Neural cell (in vitro differentiated cells): ENCODE measurements around the gene LZTS3. TPM values are rescaled to one million over a fixed set of nuclear protein-coding genes. Genes with fewer than 3 reads are reported as not detected.

Experiments
- H2AFZ ChIP-seq: fragments of 200-600, 300-800 bp; sonication (generic), shearing (Covaris generic); 2 replicates; pipeline ENCODE4 v1.6.0; 2014; ENCODE audit warnings: low read depth, mild to moderate bottlenecking, antibody characterized with exemption, low read length, moderate library complexity
- H3F3A ChIP-seq: fragments of 200-600 bp; shearing (Covaris generic); 2 replicates; pipeline ENCODE4 v1.6.1; 2016; ENCODE audit warnings: mild to moderate bottlenecking, moderate library complexity, mixed read lengths, antibody characterized with exemption, low read length; ENCODE audit not compliant: insufficient read depth, poor library complexity, severe bottlenecking
- H3K27ac ChIP-seq: fragments of 200-600, 300-800 bp; sonication (generic), shearing (Covaris generic); 2 replicates; pipeline ENCODE4 v1.5.1; 2014; ENCODE audit warnings: mild to moderate bottlenecking, low read length, moderate library complexity
- H3K27me3 ChIP-seq: fragments of 300-800, 200-600 bp; sonication (generic), shearing (Covaris generic); 2 replicates; pipeline ENCODE4 v1.6.0; 2014; ENCODE audit warnings: mild to moderate bottlenecking, low read depth, low read length, moderate library complexity; ENCODE audit not compliant: insufficient read depth
- H3K36me3 ChIP-seq: fragments of 300-800, 200-600 bp; sonication (generic), shearing (Covaris generic); 2 replicates; pipeline ENCODE4 v1.5.1; 2014; ENCODE audit warnings: mild to moderate bottlenecking, antibody characterized with exemption, low read length, moderate library complexity; ENCODE audit not compliant: insufficient read depth
- H3K4me2 ChIP-seq: fragments of 300-800, 200-600 bp; sonication (generic), shearing (Covaris generic); 2 replicates; pipeline ENCODE4 v1.6.0; 2014; ENCODE audit warnings: mild to moderate bottlenecking, low read length
- H3K4me3 ChIP-seq: fragments of 300-800, 200-600 bp; sonication (generic), shearing (Covaris generic); 2 replicates; pipeline ENCODE4 v1.5.1; 2014; ENCODE audit warnings: mild to moderate bottlenecking, low read length, moderate library complexity
- H3K79me2 ChIP-seq: fragments of 200-600 bp; shearing (Covaris generic); replicated peaks from 2 replicates; pipeline ENCODE4 v1.6.0; 2014; ENCODE audit warnings: mild to moderate bottlenecking, low read length, moderate library complexity; ENCODE audit not compliant: insufficient read depth
- H3K9ac ChIP-seq: fragments of 300-800, 200-600 bp; sonication (generic), shearing (Covaris generic); 2 replicates; pipeline ENCODE4 v1.6.1; 2016; ENCODE audit warnings: mild to moderate bottlenecking, low read length, mixed read lengths
- H3K9me2 ChIP-seq: fragments of 200-600 bp; shearing (Covaris generic); 2 replicates; pipeline ENCODE4 v1.6.1; 2016; ENCODE audit warnings: mild to moderate bottlenecking, low read length, mixed read lengths; ENCODE audit not compliant: insufficient read depth
- H3K9me3 ChIP-seq: fragments of 200-600, 300-800 bp; sonication (generic), shearing (Covaris generic); 2 replicates; pipeline ENCODE4 v1.6.1; 2016; ENCODE audit warnings: mild to moderate bottlenecking, mixed run types, low read length, moderate library complexity, mixed read lengths
- H4K20me1 ChIP-seq: fragments of 200-600 bp; shearing (Covaris generic); 2 replicates; pipeline ENCODE4 v1.6.1; 2016; ENCODE audit warnings: mild to moderate bottlenecking, mixed run types; ENCODE audit not compliant: insufficient read depth
- EP300 ChIP-seq: fragments of 450-650 bp; conservative IDR thresholded peaks from 2 replicates; pipeline ENCODE4 v1.6.1; 2014; ENCODE audit warnings: antibody characterized with exemption, mild to moderate bottlenecking, moderate library complexity; ENCODE audit not compliant: poor library complexity, severe bottlenecking
- EZH2 ChIP-seq: fragments of 200-600, 300-800 bp; shearing (Covaris generic), sonication (generic); IDR thresholded peaks from 2 replicates; pipeline ENCODE4 v1.6.1; 2014; ENCODE audit warnings: antibody characterized with exemption, low read length, borderline replicate concordance, mild to moderate bottlenecking; ENCODE audit not compliant: insufficient read depth, poor library complexity, severe bottlenecking
- MXI1 ChIP-seq: fragments of 450-650 bp; conservative IDR thresholded peaks from 2 replicates; pipeline ENCODE4 v1.6.1; 2014; ENCODE audit warnings: antibody characterized with exemption, mild to moderate bottlenecking; ENCODE audit not compliant: poor library complexity, severe bottlenecking
- POLR2AphosphoS5 ChIP-seq: IDR thresholded peaks from 2 replicates; pipeline ENCODE4 v1.6.1; 2012
- RAD21 ChIP-seq: fragments of 450-650 bp; conservative IDR thresholded peaks from 2 replicates; pipeline ENCODE4 v1.6.1; 2014; ENCODE audit warnings: antibody characterized with exemption, mild to moderate bottlenecking, moderate library complexity
- SMC3 ChIP-seq: fragments of 450-650 bp; conservative IDR thresholded peaks from 2 replicates; pipeline ENCODE4 v1.6.1; 2014; ENCODE audit warnings: antibody characterized with exemption, mild to moderate bottlenecking, moderate library complexity; ENCODE audit not compliant: poor library complexity
- TAF1 ChIP-seq: IDR thresholded peaks from 2 replicates; pipeline ENCODE4 v1.6.1; 2012; ENCODE audit warnings: low read depth
- polyA plus RNA-seq: library from polyadenylated mRNA; depleted of rRNA; stranded (reverse); fragments of >200 nt; gene quantifications from 2 replicates; pipeline ENCODE4 v1.2.3, GENCODE V29; 2014
- TF ChIP-seq, protein P1 (sequence below): IDR thresholded peaks from 2 replicates; pipeline ENCODE4 v1.6.1; 2012; ENCODE audit warnings: borderline replicate concordance
- TF ChIP-seq, protein P2 (sequence below): fragments of 450-650 bp; IDR thresholded peaks from 2 replicates; pipeline ENCODE4 v1.5.1; 2014; ENCODE audit warnings: antibody characterized with exemption, mild to moderate bottlenecking, moderate library complexity; ENCODE audit not compliant: poor library complexity, severe bottlenecking

Gene LZTS3
- polyA plus RNA-seq, 1 donor from 2014 or later = 33.8 TPM

DNA sequence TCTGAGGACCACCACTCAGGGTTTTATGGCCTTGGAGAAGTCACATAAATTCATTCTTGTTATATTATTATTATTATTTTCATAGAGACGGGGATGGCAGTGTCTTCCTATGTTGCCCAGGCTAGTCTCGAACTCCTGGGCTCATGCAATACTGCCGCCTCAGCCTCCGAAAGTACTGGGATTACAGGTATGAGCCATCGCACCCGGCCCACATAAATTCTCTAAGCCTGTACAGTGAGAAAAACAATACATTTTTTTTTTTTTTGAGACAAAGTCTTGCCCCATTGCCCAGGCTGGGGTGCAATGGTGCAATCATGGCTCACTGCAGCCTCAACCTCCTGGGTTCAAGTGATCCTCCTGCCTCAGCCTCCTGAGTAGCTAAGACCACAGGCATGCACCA, 12.9 kb downstream of the LZTS3 start:
- Histone ChIP-seq H3K36me3 (no peaks in the 10 kb centered on the region), H3K9ac (no peak overlapping the region), H3K4me2 (no peak overlapping the region), H2AFZ (no peak overlapping the region), H3K9me3 (no peaks in the 10 kb centered on the region), H4K20me1 (no peaks in the 10 kb centered on the region), H3K9me2 (no peaks in the 10 kb centered on the region), H3F3A (no peaks in the 10 kb centered on the region), H3K79me2 (peaks cover 44% of the 10 kb centered on the region), H3K27me3 (no peaks in the 10 kb centered on the region), H3K27ac (peak overlapping the region; percentile 72), H3K4me3 (peak overlapping the region; percentile 87)
- TF ChIP-seq, protein P1, sequence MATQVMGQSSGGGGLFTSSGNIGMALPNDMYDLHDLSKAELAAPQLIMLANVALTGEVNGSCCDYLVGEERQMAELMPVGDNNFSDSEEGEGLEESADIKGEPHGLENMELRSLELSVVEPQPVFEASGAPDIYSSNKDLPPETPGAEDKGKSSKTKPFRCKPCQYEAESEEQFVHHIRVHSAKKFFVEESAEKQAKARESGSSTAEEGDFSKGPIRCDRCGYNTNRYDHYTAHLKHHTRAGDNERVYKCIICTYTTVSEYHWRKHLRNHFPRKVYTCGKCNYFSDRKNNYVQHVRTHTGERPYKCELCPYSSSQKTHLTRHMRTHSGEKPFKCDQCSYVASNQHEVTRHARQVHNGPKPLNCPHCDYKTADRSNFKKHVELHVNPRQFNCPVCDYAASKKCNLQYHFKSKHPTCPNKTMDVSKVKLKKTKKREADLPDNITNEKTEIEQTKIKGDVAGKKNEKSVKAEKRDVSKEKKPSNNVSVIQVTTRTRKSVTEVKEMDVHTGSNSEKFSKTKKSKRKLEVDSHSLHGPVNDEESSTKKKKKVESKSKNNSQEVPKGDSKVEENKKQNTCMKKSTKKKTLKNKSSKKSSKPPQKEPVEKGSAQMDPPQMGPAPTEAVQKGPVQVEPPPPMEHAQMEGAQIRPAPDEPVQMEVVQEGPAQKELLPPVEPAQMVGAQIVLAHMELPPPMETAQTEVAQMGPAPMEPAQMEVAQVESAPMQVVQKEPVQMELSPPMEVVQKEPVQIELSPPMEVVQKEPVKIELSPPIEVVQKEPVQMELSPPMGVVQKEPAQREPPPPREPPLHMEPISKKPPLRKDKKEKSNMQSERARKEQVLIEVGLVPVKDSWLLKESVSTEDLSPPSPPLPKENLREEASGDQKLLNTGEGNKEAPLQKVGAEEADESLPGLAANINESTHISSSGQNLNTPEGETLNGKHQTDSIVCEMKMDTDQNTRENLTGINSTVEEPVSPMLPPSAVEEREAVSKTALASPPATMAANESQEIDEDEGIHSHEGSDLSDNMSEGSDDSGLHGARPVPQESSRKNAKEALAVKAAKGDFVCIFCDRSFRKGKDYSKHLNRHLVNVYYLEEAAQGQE = no peak
- TF ChIP-seq RAD21 = no peak
- TF ChIP-seq MXI1 = no peak
- no peak for TF ChIP-seq POLR2AphosphoS5
- no peak for TF ChIP-seq EP300
- TF ChIP-seq EZH2 = no peak
- TF ChIP-seq, protein P2, sequence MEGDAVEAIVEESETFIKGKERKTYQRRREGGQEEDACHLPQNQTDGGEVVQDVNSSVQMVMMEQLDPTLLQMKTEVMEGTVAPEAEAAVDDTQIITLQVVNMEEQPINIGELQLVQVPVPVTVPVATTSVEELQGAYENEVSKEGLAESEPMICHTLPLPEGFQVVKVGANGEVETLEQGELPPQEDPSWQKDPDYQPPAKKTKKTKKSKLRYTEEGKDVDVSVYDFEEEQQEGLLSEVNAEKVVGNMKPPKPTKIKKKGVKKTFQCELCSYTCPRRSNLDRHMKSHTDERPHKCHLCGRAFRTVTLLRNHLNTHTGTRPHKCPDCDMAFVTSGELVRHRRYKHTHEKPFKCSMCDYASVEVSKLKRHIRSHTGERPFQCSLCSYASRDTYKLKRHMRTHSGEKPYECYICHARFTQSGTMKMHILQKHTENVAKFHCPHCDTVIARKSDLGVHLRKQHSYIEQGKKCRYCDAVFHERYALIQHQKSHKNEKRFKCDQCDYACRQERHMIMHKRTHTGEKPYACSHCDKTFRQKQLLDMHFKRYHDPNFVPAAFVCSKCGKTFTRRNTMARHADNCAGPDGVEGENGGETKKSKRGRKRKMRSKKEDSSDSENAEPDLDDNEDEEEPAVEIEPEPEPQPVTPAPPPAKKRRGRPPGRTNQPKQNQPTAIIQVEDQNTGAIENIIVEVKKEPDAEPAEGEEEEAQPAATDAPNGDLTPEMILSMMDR = no peak
- no peak for TF ChIP-seq TAF1
- TF ChIP-seq SMC3 = no peak

DNA sequence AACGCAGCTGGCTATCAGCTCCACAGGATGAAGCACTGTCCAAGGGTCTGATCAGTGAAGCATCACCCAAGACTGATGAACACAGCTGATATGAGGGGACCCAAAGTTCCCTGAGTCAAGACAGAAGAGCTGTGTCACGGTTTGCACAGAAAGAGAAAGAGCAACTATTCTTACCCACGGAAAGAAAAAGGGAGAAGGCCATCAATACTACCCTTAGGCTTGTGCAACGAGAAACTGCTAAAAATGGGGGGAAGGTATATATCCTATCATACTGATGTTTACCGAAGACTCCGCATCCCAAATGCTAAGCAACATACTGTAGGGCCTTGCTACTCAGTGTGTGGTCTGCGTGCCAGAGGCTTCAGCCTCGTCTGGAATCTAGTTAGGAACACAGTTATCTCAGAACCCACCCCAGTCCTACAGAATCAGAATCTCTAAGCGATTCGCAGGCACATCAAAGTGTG, 14.3 kb downstream of the LZTS3 start:
- Histone ChIP-seq H3K9me2 (no peaks in the 10 kb centered on the region), H3K36me3 (no peaks in the 10 kb centered on the region), H3K27me3 (no peaks in the 10 kb centered on the region), H3K9me3 (no peaks in the 10 kb centered on the region), H3K27ac (peak overlapping the region; percentile 72), H3K79me2 (peaks cover 51% of the 10 kb centered on the region), H4K20me1 (no peaks in the 10 kb centered on the region), H3K4me3 (peak overlapping the region; percentile 87), H2AFZ (peak overlapping the region; percentile 77), H3F3A (no peaks in the 10 kb centered on the region), H3K4me2 (peak overlapping the region; percentile 99), H3K9ac (peak overlapping the region; percentile 87)
- no peak for TF ChIP-seq POLR2AphosphoS5
- TF ChIP-seq EP300 = no peak
- TF ChIP-seq, protein P1 = no peak
- no peak for TF ChIP-seq RAD21
- TF ChIP-seq TAF1 = no peak
- TF ChIP-seq SMC3 = no peak
- no peak for TF ChIP-seq EZH2
- TF ChIP-seq MXI1 = no peak
- TF ChIP-seq, protein P2 = no peak
